ENCODE measurements around the gene ADARB2.

Gene ADARB2

GRCh38 chr10:1558906-1559305, 178.4 kb downstream of the ADARB2 start:
- ChIA-PET POLR2A (no interaction called here), CTCF (no interaction called here)
- no peak for DNase-seq (ENCODE audit: extremely low spot score)
- TF ChIP-seq BHLHE40 (IDR thresholded peaks at IDR 0.05; ENCODE audit: borderline replicate concordance) (no peak), FOXK2 (IDR thresholded peaks at IDR 0.05) (no peak), ELF4 (IDR thresholded peaks at IDR 0.05) (no peak)

GRCh38 chr10:1557081-1557480, 180.2 kb downstream of the ADARB2 start:
- ChIA-PET CTCF (no interaction called here), POLR2A (no interaction called here)
- TF ChIP-seq NFRKB (IDR thresholded peaks at IDR 0.05) = no peak
- no peak for TF ChIP-seq FOXA1 (IDR thresholded peaks at IDR 0.05)
- no peak for TF ChIP-seq CTBP1 (IDR thresholded peaks at IDR 0.05; ENCODE audit: borderline replicate concordance)
- no peak for TF ChIP-seq TARDBP (IDR thresholded peaks at IDR 0.05)
- no peak for TF ChIP-seq FOXK2 (IDR thresholded peaks at IDR 0.05)
- TF ChIP-seq SUZ12 (IDR thresholded peaks at IDR 0.05) = no peak
- no peak for TF ChIP-seq BHLHE40 (IDR thresholded peaks at IDR 0.05; ENCODE audit: borderline replicate concordance)
- TF ChIP-seq ZNF384 (IDR thresholded peaks at IDR 0.05) = no peak
- no peak for TF ChIP-seq ARNT (IDR thresholded peaks at IDR 0.05)
- no peak for DNase-seq (ENCODE audit: extremely low spot score)

GRCh38 chr10:1556496-1556895, 180.8 kb downstream of the ADARB2 start:
- ChIA-PET CTCF (no interaction called here), POLR2A (no interaction called here)
- no peak for DNase-seq (ENCODE audit: extremely low spot score)
- TF ChIP-seq LEF1 (IDR thresholded peaks at IDR 0.05; ENCODE audit: borderline replicate concordance) = no peak
- no peak for TF ChIP-seq FOXM1 (IDR thresholded peaks at IDR 0.05; ENCODE audit: borderline replicate concordance)
- TF ChIP-seq HDGF (IDR thresholded peaks at IDR 0.05; ENCODE audit: borderline replicate concordance) = no peak
- TF ChIP-seq TARDBP (IDR thresholded peaks at IDR 0.05) = no peak
- no peak for TF ChIP-seq CTBP1 (IDR thresholded peaks at IDR 0.05; ENCODE audit: borderline replicate concordance)
- no peak for TF ChIP-seq BHLHE40 (IDR thresholded peaks at IDR 0.05; ENCODE audit: borderline replicate concordance)
- TF ChIP-seq L3MBTL2 (conservative IDR thresholded peaks at IDR 0.05) = no peak
- no peak for TF ChIP-seq PKNOX1 (IDR thresholded peaks at IDR 0.05)
- no peak for TF ChIP-seq SP1 (IDR thresholded peaks at IDR 0.05)
- no peak for TF ChIP-seq ELF4 (IDR thresholded peaks at IDR 0.05)
- TF ChIP-seq NFRKB (IDR thresholded peaks at IDR 0.05) = no peak
- no peak for TF ChIP-seq SUZ12 (IDR thresholded peaks at IDR 0.05)
- no peak for TF ChIP-seq FOXK2 (IDR thresholded peaks at IDR 0.05)
- no peak for TF ChIP-seq ARNT (IDR thresholded peaks at IDR 0.05)
- no peak for TF ChIP-seq ZNF384 (IDR thresholded peaks at IDR 0.05)
- no peak for TF ChIP-seq FOXA1 (IDR thresholded peaks at IDR 0.05)

- POLR2A ChIA-PET = no interaction called here
These were observed 183.4 kb downstream of the ADARB2 start for GRCh38 chr10:1553951-1554350.

GRCh38 chr10:1552881-1553670, 184.2 kb downstream of the ADARB2 start:
- ChIA-PET POLR2A (no interaction called here), CTCF (no interaction called here)
- TF ChIP-seq TARDBP (IDR thresholded peaks at IDR 0.05) (no peak), FOXK2 (IDR thresholded peaks at IDR 0.05) (no peak), SUZ12 (IDR thresholded peaks at IDR 0.05) (no peak), BHLHE40 (IDR thresholded peaks at IDR 0.05; ENCODE audit: borderline replicate concordance) (no peak), ARNT (IDR thresholded peaks at IDR 0.05) (no peak), FOXM1 (IDR thresholded peaks at IDR 0.05; ENCODE audit: borderline replicate concordance) (no peak), HDGF (IDR thresholded peaks at IDR 0.05; ENCODE audit: borderline replicate concordance) (no peak), NFRKB (IDR thresholded peaks at IDR 0.05) (no peak), PKNOX1 (IDR thresholded peaks at IDR 0.05) (no peak), ZNF384 (IDR thresholded peaks at IDR 0.05) (no peak), ELF4 (IDR thresholded peaks at IDR 0.05) (no peak), FOXA1 (IDR thresholded peaks at IDR 0.05) (no peak)
- DNase-seq (ENCODE audit: extremely low spot score) = no peak

More at GRCh38 chr10:1553951-1554350, 183.4 kb downstream of the ADARB2 start:
- TF ChIP-seq HDGF (IDR thresholded peaks at IDR 0.05; ENCODE audit: borderline replicate concordance) (no peak), ARNT (IDR thresholded peaks at IDR 0.05) (no peak), FOXK2 (IDR thresholded peaks at IDR 0.05) (no peak), SP1 (IDR thresholded peaks at IDR 0.05) (no peak), NFRKB (IDR thresholded peaks at IDR 0.05) (no peak), TARDBP (IDR thresholded peaks at IDR 0.05) (no peak), FOXA1 (IDR thresholded peaks at IDR 0.05) (no peak), L3MBTL2 (conservative IDR thresholded peaks at IDR 0.05) (no peak), ZNF384 (IDR thresholded peaks at IDR 0.05) (no peak), FOXM1 (IDR thresholded peaks at IDR 0.05; ENCODE audit: borderline replicate concordance) (no peak), PKNOX1 (IDR thresholded peaks at IDR 0.05) (no peak), SUZ12 (IDR thresholded peaks at IDR 0.05) (no peak)
- no peak for DNase-seq (ENCODE audit: extremely low spot score)
- CTCF ChIA-PET = interaction anchor here (0.6 to 0.7 kb wide), 2 partner anchors 9 to 135 kb away, joined by 3 read pairs; no protein-coding TSS in a partner anchor

- DNase-seq (ENCODE audit: extremely low spot score) = no peak
- ChIA-PET CTCF (no interaction called here), POLR2A (no interaction called here)
- no peak for TF ChIP-seq LEF1 (IDR thresholded peaks at IDR 0.05; ENCODE audit: borderline replicate concordance)
- TF ChIP-seq SUZ12 (IDR thresholded peaks at IDR 0.05) = no peak
- no peak for TF ChIP-seq ELF4 (IDR thresholded peaks at IDR 0.05)
- no peak for TF ChIP-seq FOXA1 (IDR thresholded peaks at IDR 0.05)
- TF ChIP-seq SP1 (IDR thresholded peaks at IDR 0.05) = no peak
- TF ChIP-seq PKNOX1 (IDR thresholded peaks at IDR 0.05) = no peak
- TF ChIP-seq ZNF384 (IDR thresholded peaks at IDR 0.05) = no peak
- no peak for TF ChIP-seq BHLHE40 (IDR thresholded peaks at IDR 0.05; ENCODE audit: borderline replicate concordance)
- no peak for TF ChIP-seq FOXK2 (IDR thresholded peaks at IDR 0.05)
- no peak for TF ChIP-seq TARDBP (IDR thresholded peaks at IDR 0.05)
- TF ChIP-seq HDGF (IDR thresholded peaks at IDR 0.05; ENCODE audit: borderline replicate concordance) = no peak
These were observed 184.9 kb downstream of the ADARB2 start for GRCh38 chr10:1552406-1552805.

Measured in HEK293T (cell line).